ENCODE data around the gene KRT25. TPM values are rescaled to one million over a fixed set of nuclear protein-coding genes. Genes with fewer than 3 reads are reported as not detected.

KRT25 gene
- total RNA-seq, 4 donors from 2014 or later, result not detected

GRCh38 chr17:40794466-40794865, 39.3 kb upstream of the KRT25 start:
- ATAC-seq (ENCODE audit: low FRiP score) (no peak), DNase-seq (ENCODE audit: low spot score) (no peak)
- no peak for TF ChIP-seq CTCF (IDR thresholded peaks at IDR 0.05)

GRCh38 chr17:40793832-40794231, 38.7 kb upstream of the KRT25 start:
- no peak for TF ChIP-seq CTCF (IDR thresholded peaks at IDR 0.05)
- DNase-seq (ENCODE audit: low spot score) (no peak), ATAC-seq (ENCODE audit: low FRiP score) (no peak)

GRCh38 chr17:40791787-40792436, 36.8 kb upstream of the KRT25 start:
- no peak for TF ChIP-seq CTCF (IDR thresholded peaks at IDR 0.05)
- no peak for ATAC-seq (ENCODE audit: low FRiP score)
- DNase-seq (ENCODE audit: low spot score), result no peak

GRCh38 chr17:40791111-40791510, 36.0 kb upstream of the KRT25 start:
- DNase-seq (ENCODE audit: low spot score), result no peak
- ATAC-seq (ENCODE audit: low FRiP score), result no peak

GRCh38 chr17:40782450-40782849, 27.3 kb upstream of the KRT25 start, which contains the start of gene KRT27:
TSS of gene KRT27 (minus strand) at chr17:40782550. CDS start at chr17:40782493, 57 bp downstream.
- ATAC-seq (ENCODE audit: low FRiP score), result no peak
- DNase-seq (ENCODE audit: low spot score), result no peak
- TF ChIP-seq CTCF (IDR thresholded peaks at IDR 0.05), result no peak

More at GRCh38 chr17:40791111-40791510, 36.0 kb upstream of the KRT25 start:
- no peak for TF ChIP-seq CTCF (IDR thresholded peaks at IDR 0.05)

- TF ChIP-seq CTCF (IDR thresholded peaks at IDR 0.05), result no peak
- no peak for ATAC-seq (ENCODE audit: low FRiP score)
- DNase-seq (ENCODE audit: low spot score), result no peak
These were observed 24.2 kb upstream of the KRT25 start for GRCh38 chr17:40779181-40779909.

GRCh38 chr17:40778461-40778860, 23.3 kb upstream of the KRT25 start:
- ATAC-seq (ENCODE audit: low FRiP score) (no peak), DNase-seq (ENCODE audit: low spot score) (no peak)
- no peak for TF ChIP-seq CTCF (IDR thresholded peaks at IDR 0.05)

Measured in omental fat pad (tissue), 4 donors.